WERI-Rb-1 (cell line): ENCODE measurements around the gene PFDN6.

ENCODE experiments used
- DNase-seq: peaks from one replicate; pipeline ENCODE4 v3.0.0-alpha.2; 2020
- H3K27ac ChIP-seq: fragments of 250-450 bp; sonication (Bioruptor Pico); 2 replicates; pipeline ENCODE4 v1.5.1; 2020; ENCODE audit warnings: mild to moderate bottlenecking, moderate library complexity
- H3K27me3 ChIP-seq: fragments of 250-450 bp; sonication (Bioruptor Pico); 2 replicates; pipeline ENCODE4 v1.5.1; 2021; ENCODE audit warnings: mild to moderate bottlenecking, low read depth, moderate library complexity; ENCODE audit not compliant: insufficient read depth, severe bottlenecking
- H3K36me3 ChIP-seq: fragments of 250-450 bp; sonication (Bioruptor Pico); 2 replicates; pipeline ENCODE4 v1.5.1; 2020; ENCODE audit warnings: mild to moderate bottlenecking, moderate library complexity
- H3K4me3 ChIP-seq: 2 replicates; pipeline ENCODE4 v1.5.1; 2011; ENCODE audit warnings: low read depth, mild to moderate bottlenecking, control low read depth, low read length
- H3K9me3 ChIP-seq: fragments of 250-450 bp; sonication (Bioruptor Pico); 2 replicates; pipeline ENCODE4 v1.5.1; 2021; ENCODE audit warnings: mild to moderate bottlenecking, moderate library complexity; ENCODE audit not compliant: severe bottlenecking
- TF ChIP-seq, protein P1 (sequence below): IDR thresholded peaks from 2 replicates; pipeline ENCODE4 v1.5.1; 2011; ENCODE audit warnings: low read depth, mild to moderate bottlenecking, control low read depth, inconsistent platforms, low read length

PFDN6 gene

DNA sequence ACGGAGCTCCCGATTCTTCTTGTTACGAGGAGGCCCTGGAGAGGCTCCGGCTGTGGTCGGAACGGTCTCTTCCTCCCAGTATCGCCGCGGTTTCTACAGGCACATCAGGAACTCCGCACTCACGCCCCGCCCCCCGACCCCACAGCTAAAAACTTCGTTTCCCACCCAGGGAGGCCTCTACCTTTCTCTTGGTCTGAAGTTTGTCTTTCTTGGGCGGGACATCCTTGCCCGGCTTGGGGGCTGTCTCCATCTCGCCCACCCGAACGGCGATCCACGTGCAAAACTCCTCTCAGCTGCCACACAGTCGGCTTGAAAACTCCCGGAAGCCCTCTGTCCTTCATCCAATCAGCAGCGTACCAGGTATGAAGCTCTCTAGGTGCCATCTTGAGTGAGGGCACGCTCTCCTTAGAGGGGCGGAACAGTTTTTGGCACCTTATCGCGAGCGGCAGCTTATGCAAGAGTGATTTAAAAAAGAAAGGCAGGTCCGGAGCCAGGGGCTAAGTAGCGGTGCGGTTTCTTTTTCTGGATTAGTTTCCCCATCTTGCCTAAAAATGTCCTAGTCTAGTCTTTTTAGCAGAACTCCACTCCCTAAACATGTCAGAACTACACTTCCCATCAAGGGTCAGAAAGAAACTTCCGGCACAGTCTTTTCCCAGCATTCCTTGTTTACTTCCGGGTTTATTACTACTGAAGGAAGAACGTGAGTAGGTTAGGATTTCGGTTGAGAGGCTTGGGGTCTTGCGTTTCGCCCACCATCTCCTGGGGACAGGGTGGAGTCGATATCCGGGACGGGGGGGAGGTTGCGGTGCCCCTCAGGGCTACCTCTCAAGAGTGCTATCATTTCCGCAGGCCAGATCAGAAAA lies at the start of gene PFDN6, which contains the start of gene WDR46:
PFDN6 (plus strand) TSS at position 681 of the 863 bp plus-strand sequence. CDS start 256 bp downstream, outside the sequence.
WDR46 (minus strand) TSS at position 319 of the 863 bp plus-strand sequence; CDS start at position 250, 69 bp downstream.
- Histone ChIP-seq H3K9me3 (no peaks in the 10 kb centered on the region), H3K27ac (peak within 1 kb of the TSS; percentile 62), H3K4me3 (peak within 1 kb of the TSS; percentile 59), H3K36me3 (peaks cover 74% of the 10 kb centered on the region), H3K27me3 (no peaks in the 10 kb centered on the region)
- DNase-seq = peak; percentile 88
- TF ChIP-seq, protein P1, sequence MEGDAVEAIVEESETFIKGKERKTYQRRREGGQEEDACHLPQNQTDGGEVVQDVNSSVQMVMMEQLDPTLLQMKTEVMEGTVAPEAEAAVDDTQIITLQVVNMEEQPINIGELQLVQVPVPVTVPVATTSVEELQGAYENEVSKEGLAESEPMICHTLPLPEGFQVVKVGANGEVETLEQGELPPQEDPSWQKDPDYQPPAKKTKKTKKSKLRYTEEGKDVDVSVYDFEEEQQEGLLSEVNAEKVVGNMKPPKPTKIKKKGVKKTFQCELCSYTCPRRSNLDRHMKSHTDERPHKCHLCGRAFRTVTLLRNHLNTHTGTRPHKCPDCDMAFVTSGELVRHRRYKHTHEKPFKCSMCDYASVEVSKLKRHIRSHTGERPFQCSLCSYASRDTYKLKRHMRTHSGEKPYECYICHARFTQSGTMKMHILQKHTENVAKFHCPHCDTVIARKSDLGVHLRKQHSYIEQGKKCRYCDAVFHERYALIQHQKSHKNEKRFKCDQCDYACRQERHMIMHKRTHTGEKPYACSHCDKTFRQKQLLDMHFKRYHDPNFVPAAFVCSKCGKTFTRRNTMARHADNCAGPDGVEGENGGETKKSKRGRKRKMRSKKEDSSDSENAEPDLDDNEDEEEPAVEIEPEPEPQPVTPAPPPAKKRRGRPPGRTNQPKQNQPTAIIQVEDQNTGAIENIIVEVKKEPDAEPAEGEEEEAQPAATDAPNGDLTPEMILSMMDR = no peak

- no peak overlapping the region for H3K4me3 ChIP-seq
- H3K27ac ChIP-seq = no peak overlapping the region
- H3K36me3 ChIP-seq = no peaks in the 10 kb centered on the region
- no peak for DNase-seq
- TF ChIP-seq, protein P1 = no peak
- no peaks in the 10 kb centered on the region for H3K27me3 ChIP-seq
- peaks cover 2% of the 10 kb centered on the region for H3K9me3 ChIP-seq
Observed at GRCh38 chr6:33241968-33242367, 47.4 kb upstream of the PFDN6 start.

DNA sequence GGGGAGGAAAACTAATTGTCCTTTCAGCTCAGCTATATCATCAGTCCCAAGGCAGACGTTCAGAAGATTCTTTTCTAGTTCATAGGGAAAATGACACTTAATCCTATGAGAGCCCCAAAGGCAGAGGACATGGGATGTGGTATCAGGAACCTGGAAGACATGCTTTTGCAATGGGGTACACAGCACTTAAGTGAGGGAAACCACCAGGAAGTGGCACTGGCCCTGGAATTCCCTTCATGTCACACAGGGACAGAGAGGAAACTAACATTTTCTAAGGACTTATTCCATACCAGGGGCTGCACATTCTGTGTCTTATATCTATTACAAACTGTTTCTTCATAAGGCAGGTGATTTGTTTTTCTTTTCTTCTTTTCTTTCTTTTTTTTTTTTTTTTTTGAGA lies 45.9 kb upstream of the PFDN6 start:
- TF ChIP-seq, protein P1 = no peak
- Histone ChIP-seq H3K9me3 (no peaks in the 10 kb centered on the region), H3K27me3 (no peaks in the 10 kb centered on the region), H3K27ac (no peak overlapping the region), H3K36me3 (no peaks in the 10 kb centered on the region), H3K4me3 (no peak overlapping the region)
- no peak for DNase-seq

DNA sequence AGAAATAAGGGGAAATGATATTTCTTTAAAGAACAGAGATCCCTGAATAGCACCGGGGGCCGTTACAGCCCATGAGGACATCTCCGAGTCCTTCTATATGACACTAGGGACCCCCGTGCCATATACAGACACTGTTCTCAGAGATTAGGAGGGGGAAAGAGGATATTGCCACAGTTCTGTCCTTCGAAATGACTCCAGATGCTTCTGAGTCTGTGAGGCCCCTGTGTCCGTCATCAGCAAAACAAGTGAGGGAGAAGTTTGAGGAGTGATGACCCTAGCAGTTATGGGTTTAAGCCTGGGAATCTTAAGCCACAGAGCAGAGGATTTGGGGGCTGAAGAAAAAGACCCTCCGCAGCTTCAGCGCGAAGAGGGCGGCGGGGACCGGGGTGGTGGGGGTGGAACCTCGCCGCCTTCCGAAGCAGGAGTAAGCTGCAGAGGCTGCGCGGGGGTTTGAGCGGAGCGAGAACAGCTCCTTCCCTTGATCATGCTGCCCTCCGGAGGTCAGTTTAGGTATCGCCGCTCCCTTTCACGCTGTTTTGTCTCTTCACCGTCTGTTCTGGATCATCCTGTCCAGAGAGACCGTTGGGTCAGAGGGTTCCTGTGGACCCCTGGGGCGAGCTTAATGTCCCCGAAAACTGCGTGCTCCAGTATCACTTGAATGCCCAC lies 41.3 kb upstream of the PFDN6 start:
- peak; percentile 97 for DNase-seq
- H3K27me3 ChIP-seq = no peaks in the 10 kb centered on the region
- H3K36me3 ChIP-seq = peaks cover 13% of the 10 kb centered on the region
- no peaks in the 10 kb centered on the region for H3K9me3 ChIP-seq
- H3K4me3 ChIP-seq = peak overlapping the region; percentile 78
- H3K27ac ChIP-seq = peak overlapping the region; percentile 38
- TF ChIP-seq, protein P1 = peak; percentile 99

GRCh38 chr6:33248643-33248931 lies 40.8 kb upstream of the PFDN6 start:
- Histone ChIP-seq H3K4me3 (peak overlapping the region; percentile 78), H3K9me3 (no peaks in the 10 kb centered on the region), H3K27me3 (no peaks in the 10 kb centered on the region), H3K36me3 (peaks cover 13% of the 10 kb centered on the region), H3K27ac (peak overlapping the region; percentile 37)
- TF ChIP-seq, protein P1 = no peak
- no peak for DNase-seq
